ENCODE data around the gene ANKMY1.

The ANKMY1 gene

DNA sequence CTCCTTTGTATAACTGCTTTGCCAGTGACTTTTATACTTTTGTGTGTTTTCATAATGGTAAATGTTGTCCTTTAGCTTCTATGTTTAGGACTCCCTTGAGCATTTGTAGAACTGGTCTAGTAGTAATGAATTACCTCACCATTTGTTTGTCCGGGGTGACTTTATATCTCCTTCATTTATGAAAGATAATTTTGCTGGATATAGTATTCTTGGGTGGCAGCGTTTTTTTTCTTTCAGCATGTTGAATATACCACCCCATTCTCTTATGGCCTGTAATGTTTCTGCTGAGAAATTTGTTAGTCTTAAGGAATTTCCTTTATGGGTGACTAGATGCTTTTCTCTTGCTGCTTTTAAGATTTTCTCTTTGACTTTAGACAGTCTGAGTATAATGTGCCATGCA lies 66.3 kb downstream of the ANKMY1 start:
- DNase-seq (ENCODE audit: low spot score in 2 of 2) (no peak), ATAC-seq (no peak)
- Mint-ChIP-seq H3K36me3 (no peaks in the 10 kb centered on the region), H3K4me3 (no peak overlapping the region), H3K27ac (no peak overlapping the region), H3K4me1 (no peaks in the 10 kb centered on the region), H3K9me3 (peaks cover 40% of the 10 kb centered on the region)

DNA sequence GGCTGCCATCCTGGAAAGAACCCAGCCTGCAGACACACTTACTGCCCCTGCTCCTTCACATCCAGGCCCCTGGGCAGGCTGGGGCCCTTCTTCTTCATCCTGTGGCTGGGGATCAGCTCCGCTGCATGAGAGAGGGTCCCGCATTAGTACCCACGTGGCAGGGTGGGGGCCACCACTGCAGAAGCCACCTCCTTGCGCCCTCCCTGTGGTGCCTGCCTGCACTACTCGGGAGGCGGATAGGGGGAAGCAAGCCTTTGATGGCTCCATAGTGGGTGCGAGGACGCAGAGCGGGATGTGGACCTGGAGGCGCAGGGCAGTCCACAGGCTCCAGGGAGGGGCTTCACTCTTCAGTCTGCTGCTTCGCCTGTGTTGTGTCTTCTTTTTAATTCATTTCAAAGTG lies 75.6 kb downstream of the ANKMY1 start:
- Mint-ChIP-seq H3K4me3 (no peak overlapping the region), H3K9me3 (peaks cover 3% of the 10 kb centered on the region), H3K4me1 (no peaks in the 10 kb centered on the region), H3K36me3 (peaks cover 7% of the 10 kb centered on the region), H3K27ac (no peak overlapping the region)
- no peak for DNase-seq (ENCODE audit: low spot score in 2 of 2)
- no peak for ATAC-seq

DNA sequence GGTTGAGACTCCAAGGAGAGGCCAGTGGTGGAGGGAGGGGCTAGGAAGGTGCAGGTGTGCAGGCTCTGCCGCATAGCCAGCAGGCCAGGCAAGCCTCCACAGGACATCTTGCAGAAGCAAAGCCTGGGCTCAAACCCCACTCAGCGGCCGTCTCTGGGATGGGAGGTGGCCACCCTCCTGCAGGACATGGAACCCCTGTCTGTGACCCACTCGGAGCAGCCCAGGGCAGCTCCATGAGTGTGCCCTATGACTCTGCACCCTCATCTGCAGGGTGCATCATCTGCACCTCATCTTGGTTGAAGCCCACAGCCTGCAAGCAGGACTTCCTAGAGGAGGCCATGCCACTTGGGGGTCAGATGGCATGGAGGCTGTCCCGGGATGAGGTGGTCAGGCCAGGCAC lies 76.1 kb downstream of the ANKMY1 start:
- Mint-ChIP-seq H3K4me3 (no peak overlapping the region), H3K9me3 (no peaks in the 10 kb centered on the region), H3K36me3 (peaks cover 7% of the 10 kb centered on the region), H3K4me1 (no peaks in the 10 kb centered on the region), H3K27ac (no peak overlapping the region)
- DNase-seq (ENCODE audit: low spot score in 2 of 2) (no peak), ATAC-seq (no peak)

DNA sequence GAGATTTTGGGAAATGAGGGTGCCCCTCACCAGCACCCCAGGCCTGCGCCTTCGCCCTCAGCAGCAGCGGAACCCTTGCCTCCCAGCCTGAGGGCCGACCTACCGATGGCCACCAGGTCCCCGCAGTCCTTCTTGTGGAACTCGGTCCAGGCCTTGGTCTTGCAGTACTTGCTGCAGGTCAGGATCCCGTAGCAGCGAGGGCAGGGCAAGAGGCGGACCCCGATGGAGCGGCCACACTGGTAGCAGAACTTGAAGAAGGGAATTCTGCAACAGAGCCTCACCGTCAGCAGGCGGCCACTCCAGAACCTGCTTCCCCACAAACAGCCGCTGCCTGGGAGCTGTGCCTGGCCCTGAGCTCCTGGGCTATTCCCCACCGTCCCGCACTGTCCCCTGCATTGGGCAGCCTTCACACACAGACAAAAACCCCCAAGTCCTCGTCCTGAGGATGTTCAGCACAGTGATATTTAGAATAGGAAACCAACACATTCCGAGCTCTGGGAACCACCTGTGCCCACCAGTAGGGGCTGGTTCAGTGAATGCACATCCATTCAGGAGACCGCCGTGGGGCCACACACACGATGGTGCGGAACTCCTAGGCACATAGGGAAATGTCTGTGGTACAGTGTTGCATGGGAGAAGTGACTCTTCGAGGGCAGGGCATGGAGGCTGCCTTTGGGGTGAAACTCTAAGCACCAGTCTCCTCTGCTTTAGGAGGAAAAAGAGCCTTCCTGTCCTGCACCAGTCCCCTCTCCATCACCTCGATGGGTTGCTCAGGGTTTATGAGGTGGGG lies 76.8 kb downstream of the ANKMY1 start:
- Mint-ChIP-seq H3K4me1 (no peaks in the 10 kb centered on the region), H3K9me3 (peaks cover 4% of the 10 kb centered on the region), H3K36me3 (peaks cover 7% of the 10 kb centered on the region), H3K4me3 (no peak overlapping the region), H3K27ac (no peak overlapping the region)
- no peak for ATAC-seq
- no peak for DNase-seq (ENCODE audit: low spot score in 2 of 2)

DNA sequence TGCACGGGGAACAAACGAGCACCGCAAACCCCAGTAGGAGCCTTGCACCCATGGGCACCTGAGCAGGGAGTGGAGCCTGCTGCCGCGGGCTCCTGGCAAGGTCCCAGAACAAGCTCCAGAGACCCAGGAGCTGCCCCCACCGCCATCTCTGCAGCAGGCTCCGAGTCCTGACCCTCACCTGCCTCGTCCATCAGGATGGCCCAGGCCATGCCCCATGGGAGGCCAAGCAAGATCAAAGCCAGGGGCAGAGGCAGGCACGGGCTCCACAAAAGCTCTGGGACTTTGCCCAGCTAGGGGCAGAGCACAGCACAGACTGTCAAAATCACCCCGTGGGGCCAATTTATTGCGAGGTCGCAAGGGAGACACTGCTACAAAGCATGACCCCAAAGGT lies 78.7 kb downstream of the ANKMY1 start:
- no peak for DNase-seq (ENCODE audit: low spot score in 2 of 2)
- no peak overlapping the region for H3K27ac Mint-ChIP-seq
- peaks cover 9% of the 10 kb centered on the region for H3K9me3 Mint-ChIP-seq
- ATAC-seq, result no peak
- H3K4me1 Mint-ChIP-seq, result no peaks in the 10 kb centered on the region
- peaks cover 7% of the 10 kb centered on the region for H3K36me3 Mint-ChIP-seq
- no peak overlapping the region for H3K4me3 Mint-ChIP-seq

DNA sequence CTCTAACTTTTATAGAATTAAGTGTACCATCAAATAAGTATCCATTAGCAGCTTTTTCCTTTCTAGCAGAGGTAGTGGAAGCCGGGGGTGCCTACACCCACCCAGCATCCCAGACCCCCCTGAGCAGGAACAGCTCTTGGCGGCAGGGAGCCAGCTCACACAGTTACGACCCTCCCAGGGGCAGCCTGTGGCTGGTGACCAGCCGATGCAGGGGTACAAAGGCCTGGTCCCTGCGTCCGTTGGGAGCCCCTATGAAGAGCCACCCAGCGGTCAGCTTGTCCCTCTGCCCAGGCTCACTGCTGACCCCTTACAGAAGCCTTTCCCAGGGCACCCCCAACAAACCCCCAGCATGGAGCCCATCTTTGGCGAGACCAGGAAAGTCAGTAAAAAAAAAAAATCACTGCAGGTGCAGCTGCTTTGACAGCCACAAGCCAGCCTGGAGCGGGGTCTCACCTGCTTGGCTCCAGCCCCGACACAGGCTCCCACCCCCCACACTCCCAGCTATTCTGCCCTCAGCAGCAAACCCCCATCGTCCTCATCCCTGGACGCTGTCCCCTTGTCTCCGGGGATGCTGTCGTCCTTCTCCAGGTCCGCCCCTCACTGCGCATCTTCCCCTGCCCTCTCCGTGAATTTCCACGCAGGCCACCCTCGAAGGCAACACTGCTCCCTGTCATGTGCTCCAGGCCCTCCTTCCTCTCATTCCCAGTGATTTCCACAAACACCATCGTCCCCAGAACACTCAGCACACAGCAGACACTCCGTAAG lies 79.3 kb downstream of the ANKMY1 start:
- no peak for DNase-seq (ENCODE audit: low spot score in 2 of 2)
- no peak overlapping the region for H3K4me3 Mint-ChIP-seq
- ATAC-seq, result no peak
- no peaks in the 10 kb centered on the region for H3K4me1 Mint-ChIP-seq
- peaks cover 11% of the 10 kb centered on the region for H3K9me3 Mint-ChIP-seq
- peaks cover 7% of the 10 kb centered on the region for H3K36me3 Mint-ChIP-seq
- H3K27ac Mint-ChIP-seq, result no peak overlapping the region

DNA sequence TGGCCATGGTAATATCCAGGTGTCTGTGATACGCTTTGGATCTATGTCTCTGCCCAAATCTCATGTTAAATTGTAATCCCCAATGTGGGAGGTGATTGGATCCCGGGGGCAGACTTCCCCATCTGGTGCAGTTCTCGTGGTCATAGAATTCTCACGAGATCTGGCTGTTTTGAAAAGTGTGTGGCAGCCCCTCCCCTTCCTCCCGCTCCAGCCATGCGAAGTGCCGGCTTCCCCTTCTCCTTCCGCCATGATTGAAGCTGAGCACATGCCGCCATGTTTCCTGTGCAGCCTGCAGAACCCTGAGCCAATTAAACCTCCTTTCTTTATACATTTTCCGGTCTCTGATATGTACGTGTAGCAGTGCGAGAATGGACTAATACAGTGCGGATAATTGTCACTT lies 79.9 kb downstream of the ANKMY1 start:
- Mint-ChIP-seq H3K4me1 (no peaks in the 10 kb centered on the region), H3K27ac (no peak overlapping the region), H3K4me3 (no peak overlapping the region), H3K9me3 (peaks cover 15% of the 10 kb centered on the region), H3K36me3 (peaks cover 7% of the 10 kb centered on the region)
- DNase-seq (ENCODE audit: low spot score in 2 of 2), result no peak
- no peak for ATAC-seq

DNA sequence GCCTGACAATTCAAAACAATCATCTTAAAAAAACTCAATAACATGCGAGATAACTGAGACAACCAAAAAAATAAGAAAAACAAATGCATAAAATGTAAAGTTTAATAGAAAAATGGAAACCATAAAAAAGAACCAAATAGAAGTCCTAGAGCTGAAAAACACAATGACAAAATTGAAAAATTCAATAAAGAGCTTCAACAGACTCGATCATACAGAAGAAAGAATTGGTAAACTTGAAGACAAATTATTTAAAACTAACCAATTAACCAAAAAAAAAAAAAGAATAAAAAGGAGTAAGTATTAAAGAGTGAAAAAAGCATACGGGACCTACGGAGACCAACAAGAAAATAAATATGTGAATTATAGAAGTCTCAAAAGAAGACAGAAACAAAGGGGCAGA lies 84.6 kb downstream of the ANKMY1 start:
- no peak overlapping the region for H3K4me3 Mint-ChIP-seq
- H3K9me3 Mint-ChIP-seq, result peaks cover 15% of the 10 kb centered on the region
- no peaks in the 10 kb centered on the region for H3K4me1 Mint-ChIP-seq
- H3K27ac Mint-ChIP-seq, result no peak overlapping the region
- ATAC-seq (no peak), DNase-seq (ENCODE audit: low spot score in 2 of 2) (no peak)
- no peaks in the 10 kb centered on the region for H3K36me3 Mint-ChIP-seq

DNA sequence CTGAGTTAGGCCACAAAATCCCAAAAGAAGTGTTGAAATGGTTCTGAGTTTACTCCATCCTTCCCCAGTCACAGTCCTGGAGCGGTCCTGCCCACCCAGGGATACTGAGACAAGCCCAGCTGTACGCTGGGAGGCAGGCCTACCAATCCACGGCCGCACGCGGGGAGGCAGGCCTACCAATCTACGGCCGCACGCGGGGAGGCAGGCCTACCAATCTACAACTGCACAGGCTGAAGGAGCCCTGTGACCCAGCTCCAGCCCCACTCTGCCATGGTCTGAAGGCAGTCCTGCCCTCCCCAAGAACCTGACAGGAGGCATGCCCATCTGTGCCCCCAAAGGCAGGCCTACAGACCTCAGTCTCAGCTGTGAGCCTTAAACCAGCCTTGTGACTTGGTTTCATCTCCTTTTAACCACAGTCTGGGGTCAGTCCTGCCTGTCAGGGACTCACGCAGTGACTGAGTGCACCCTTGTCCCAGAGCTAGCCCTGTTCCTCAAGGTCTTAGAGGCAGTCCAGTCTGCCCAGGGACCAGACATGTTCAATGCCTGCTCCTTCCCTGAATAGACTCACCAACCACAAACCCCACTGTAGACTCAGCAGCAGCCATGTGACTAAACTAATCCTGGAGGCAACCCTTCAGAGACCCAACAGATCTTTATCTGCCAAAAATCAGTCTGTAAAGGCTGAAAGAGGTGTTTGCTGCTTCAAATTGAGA lies 85.6 kb downstream of the ANKMY1 start:
- Mint-ChIP-seq H3K4me1 (no peaks in the 10 kb centered on the region), H3K36me3 (no peaks in the 10 kb centered on the region)

DNA sequence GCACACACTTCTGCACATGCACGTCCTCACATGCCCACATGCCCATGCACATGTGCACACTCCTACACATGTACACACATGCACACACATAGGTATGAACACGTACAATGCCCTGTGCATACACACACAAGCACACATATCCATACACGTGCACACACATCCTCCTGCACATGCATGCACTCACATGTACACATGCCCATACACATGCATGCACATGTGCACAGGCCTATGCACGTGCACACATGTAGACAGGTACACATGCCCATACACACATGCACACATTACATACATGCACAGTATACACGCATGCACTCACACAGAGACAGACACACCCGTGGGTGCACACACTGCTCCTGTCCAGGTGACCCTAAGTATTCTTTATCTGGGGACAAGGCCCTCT lies 88.0 kb downstream of the ANKMY1 start:
- ATAC-seq (no peak), DNase-seq (ENCODE audit: low spot score in 2 of 2) (peak in 1 of 2 donors; percentile 45)
- Mint-ChIP-seq H3K4me3 (no peak overlapping the region), H3K9me3 (peaks cover 9% of the 10 kb centered on the region), H3K36me3 (no peaks in the 10 kb centered on the region), H3K27ac (no peak overlapping the region), H3K4me1 (no peaks in the 10 kb centered on the region)

More for the DNA sequence above, 85.6 kb downstream of the ANKMY1 start:
- ATAC-seq, result no peak
- Mint-ChIP-seq H3K9me3 (peaks cover 15% of the 10 kb centered on the region), H3K4me3 (no peak overlapping the region), H3K27ac (no peak overlapping the region)
- no peak for DNase-seq (ENCODE audit: low spot score in 2 of 2)

DNA sequence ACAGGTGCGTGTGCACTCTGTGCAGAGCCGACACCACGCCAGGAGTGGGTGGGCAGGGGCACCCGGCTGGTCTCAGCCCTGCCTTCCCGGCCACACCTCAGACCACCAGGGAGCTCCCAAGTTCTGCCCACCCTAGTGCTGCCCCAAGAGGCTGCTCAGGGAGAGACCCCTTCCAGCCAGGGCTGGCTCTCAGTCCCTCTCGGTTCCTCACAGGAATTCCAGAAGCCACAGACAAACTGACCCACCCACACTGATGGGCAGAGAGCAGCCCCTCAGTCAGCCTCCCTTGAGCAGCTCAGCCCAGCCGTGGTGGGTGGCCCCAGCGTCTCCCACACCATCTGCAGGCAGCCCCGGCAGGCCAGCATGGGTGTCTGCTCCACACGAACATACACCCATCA lies 88.5 kb downstream of the ANKMY1 start:
- no peak overlapping the region for H3K27ac Mint-ChIP-seq
- DNase-seq (ENCODE audit: low spot score in 2 of 2) (no peak), ATAC-seq (no peak)
- no peak overlapping the region for H3K4me3 Mint-ChIP-seq
- H3K9me3 Mint-ChIP-seq, result peaks cover 7% of the 10 kb centered on the region
- H3K4me1 Mint-ChIP-seq, result no peaks in the 10 kb centered on the region
- H3K36me3 Mint-ChIP-seq, result no peaks in the 10 kb centered on the region

DNA sequence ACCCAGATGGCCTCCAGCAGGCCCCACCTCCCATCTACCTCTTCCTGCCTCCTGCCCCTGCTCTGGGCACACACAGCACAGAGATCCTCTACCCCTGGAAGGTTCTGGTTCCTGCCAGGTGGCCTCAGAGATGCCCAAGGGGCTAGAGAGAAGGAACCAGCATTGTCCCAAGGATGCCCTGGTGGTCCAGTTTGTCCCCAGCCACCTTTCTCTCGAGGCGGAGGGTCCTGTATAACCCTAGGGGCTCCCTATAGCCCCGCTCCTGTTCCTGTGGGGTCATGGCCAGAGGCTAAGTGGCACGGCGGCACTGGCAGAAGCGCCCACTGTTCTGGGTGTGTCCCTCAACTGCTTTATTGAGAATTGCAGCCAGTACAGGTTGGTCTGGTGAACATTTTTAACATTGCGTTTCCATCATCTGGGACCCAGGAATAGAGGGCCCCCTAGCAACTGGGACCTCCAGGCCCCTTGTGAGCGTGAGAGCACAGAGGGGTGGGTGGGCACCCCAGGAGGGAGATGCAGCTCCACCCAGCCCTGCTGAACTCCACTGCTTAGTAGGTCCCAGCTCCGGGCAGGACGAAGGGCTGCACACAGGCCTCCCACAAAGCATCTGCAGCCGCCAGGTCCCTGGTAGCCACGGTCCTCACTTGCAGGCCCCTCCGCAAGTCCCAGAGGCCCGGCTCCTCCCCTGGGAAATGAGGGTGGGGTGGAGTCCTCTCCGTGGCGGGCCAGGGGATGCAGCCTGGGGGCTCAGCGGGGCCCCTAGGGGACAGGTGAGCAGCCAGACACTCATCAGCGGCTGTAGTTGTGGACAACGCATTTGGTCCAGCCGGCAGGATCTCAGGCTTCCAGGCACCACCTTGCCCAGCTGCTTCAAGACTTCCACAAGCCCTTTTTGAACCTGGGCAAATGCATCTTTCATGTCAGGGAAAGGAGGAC lies 89.2 kb downstream of the ANKMY1 start:
- no peak for DNase-seq (ENCODE audit: low spot score in 2 of 2)
- H3K36me3 Mint-ChIP-seq, result no peaks in the 10 kb centered on the region
- no peaks in the 10 kb centered on the region for H3K4me1 Mint-ChIP-seq
- no peak overlapping the region for H3K27ac Mint-ChIP-seq
- no peak overlapping the region for H3K4me3 Mint-ChIP-seq
- H3K9me3 Mint-ChIP-seq, result peaks cover 5% of the 10 kb centered on the region
- ATAC-seq, result no peak

DNA sequence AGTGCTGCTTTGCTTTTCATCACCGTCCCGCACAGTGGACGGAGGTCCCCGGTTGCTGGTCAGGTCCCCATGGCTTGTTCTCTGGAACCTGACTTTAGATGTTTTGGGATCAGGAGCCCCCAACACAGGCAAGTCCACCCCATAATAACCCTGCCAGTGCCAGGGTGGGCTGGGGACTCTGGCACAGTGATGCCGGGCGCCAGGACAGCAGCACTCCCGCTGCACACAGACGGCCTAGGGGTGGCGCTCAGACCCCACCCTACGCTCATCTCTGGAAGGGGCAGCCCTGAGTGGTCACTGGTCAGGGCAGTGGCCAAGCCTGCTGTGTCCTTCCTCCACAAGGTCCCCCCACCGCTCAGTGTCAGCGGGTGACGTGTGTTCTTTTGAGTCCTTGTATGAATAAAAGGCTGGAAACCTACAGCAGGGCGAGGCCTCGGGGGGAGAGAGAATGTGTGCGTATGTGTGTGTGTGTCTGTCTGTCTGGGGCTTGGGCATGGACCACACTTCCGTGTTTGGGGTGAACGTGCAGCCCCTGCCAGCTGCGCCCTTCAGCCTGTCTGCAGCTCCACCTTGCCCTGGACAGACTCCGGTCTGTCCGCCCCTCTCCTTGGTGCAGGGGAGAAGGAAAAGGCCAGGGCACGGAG lies 90.0 kb downstream of the ANKMY1 start:
- H3K27ac Mint-ChIP-seq, result no peak overlapping the region
- DNase-seq (ENCODE audit: low spot score in 2 of 2) (no peak), ATAC-seq (no peak)
- H3K9me3 Mint-ChIP-seq, result no peaks in the 10 kb centered on the region
- H3K4me3 Mint-ChIP-seq, result no peak overlapping the region
- no peaks in the 10 kb centered on the region for H3K4me1 Mint-ChIP-seq
- no peaks in the 10 kb centered on the region for H3K36me3 Mint-ChIP-seq

DNA sequence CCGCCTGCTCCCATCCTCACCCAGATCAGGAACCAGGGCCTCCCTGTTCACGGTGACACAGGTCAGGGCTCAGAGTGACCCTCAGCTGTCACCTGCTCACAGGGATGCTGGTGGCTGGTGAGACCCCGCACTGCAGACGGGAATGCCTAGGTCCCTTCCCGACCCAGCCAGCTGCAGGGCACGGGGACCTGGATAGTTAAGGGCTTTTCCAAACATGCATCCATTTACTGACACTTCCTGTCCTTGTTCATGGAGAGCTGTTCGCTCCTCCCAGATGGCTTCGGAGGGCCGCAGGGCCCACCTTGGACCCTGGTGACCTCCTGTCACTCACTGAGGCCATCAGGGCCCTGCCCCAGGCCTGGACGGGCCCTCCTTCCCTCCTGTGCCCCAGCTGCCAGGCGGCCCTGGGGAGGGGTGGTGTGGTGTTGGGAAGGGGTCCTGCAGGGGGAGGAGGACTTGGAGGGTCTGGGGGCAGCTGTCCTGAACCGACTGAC lies 90.6 kb downstream of the ANKMY1 start:
- DNase-seq (ENCODE audit: low spot score in 2 of 2) (no peak), ATAC-seq (no peak)
- Mint-ChIP-seq H3K4me1 (no peaks in the 10 kb centered on the region), H3K27ac (no peak overlapping the region), H3K36me3 (no peaks in the 10 kb centered on the region), H3K9me3 (no peaks in the 10 kb centered on the region), H3K4me3 (no peak overlapping the region)
